Measurements from ENCODE around the gene PAH. TPM values are rescaled to one million over a fixed set of nuclear protein-coding genes. Genes with fewer than 3 reads are reported as not detected.

PAH gene
- total and polyA plus RNA-seq, 2 donors (not counting 3 experiments of a cell fraction or from before 2014, with no cell fraction given): not detected

DNA sequence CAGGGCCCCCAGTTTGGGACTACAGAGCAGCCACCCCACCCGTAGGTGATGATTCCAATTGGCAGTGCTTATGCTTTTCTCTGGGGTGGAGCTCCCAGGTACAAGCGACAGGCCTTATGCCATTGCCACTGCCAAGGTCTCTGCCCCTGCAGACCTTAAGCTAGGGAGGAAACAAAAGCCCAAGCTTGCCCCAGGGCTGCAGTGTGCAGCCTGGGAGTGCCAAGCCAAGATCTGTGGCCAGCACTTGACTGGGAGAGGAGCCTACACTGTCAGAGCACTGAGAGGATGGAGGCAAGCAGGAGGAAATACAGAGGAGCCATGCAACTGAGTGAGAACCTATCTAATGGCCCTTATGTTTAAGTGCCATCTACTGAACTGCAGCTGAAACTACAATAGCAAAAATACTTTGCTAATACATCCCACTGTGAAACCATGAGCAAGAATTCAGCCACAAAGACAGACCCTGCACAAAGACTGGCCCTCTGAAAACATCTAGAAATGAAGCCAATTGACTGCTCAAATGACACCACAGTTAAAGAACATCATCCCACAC, 22.7 kb upstream of the PAH start:
- H3K4me3 ChIP-seq (replicated peaks in 1 of 3; ENCODE audit: insufficient read depth in 1 of 3, low read depth in 1 of 3, low read length in 3 of 3): no peak overlapping the region
- no peaks in the 10 kb centered on the region for H3K79me2 ChIP-seq (ENCODE audit: control insufficient read depth, insufficient read depth, low read length)
- no peak overlapping the region for H3K9ac ChIP-seq (replicated peaks; ENCODE audit: extremely low read depth, insufficient read depth, low read length)
- no peaks in the 10 kb centered on the region for H4K20me1 ChIP-seq (replicated peaks; ENCODE audit: control insufficient read depth, extremely low read depth, insufficient read depth, low read length)
- CTCF ChIA-PET: interaction anchor here (0.9 to 1.2 kb wide), 2 partner anchors 9 to 23 kb away, joined by 3 to 4 read pairs; no protein-coding TSS in a partner anchor
- no peak overlapping the region for H3K27ac ChIP-seq (ENCODE audit: insufficient read depth, low read depth, low read length)
- no peak overlapping the region for H3K4me2 ChIP-seq (ENCODE audit: insufficient read depth, low read length)
- H2AFZ ChIP-seq (ENCODE audit: low read depth, low read length): no peak overlapping the region
- no peaks in the 10 kb centered on the region for H3K27me3 ChIP-seq (ENCODE audit: control insufficient read depth in 2 of 2, insufficient read depth in 2 of 2, low read length in 2 of 2)
- BruUV-seq (replicated peaks): no TSS peak
- H3K9me1 ChIP-seq (replicated peaks; ENCODE audit: control insufficient read depth, extremely low read depth, insufficient read depth, low read length): no peaks in the 10 kb centered on the region
- no peak for TF ChIP-seq EZH2 (IDR thresholded peaks at IDR 0.05; ENCODE audit: borderline replicate concordance, low read depth, low read length, severe bottlenecking)
- TF ChIP-seq POLR2AphosphoS5 (IDR thresholded peaks at IDR 0.05; ENCODE audit: insufficient read depth, low read depth, low read length): no peak
- no peak for TF ChIP-seq FOS (IDR thresholded peaks at IDR 0.05; ENCODE audit: borderline replicate concordance, insufficient read depth, low read length)
- TF ChIP-seq, protein P1, sequence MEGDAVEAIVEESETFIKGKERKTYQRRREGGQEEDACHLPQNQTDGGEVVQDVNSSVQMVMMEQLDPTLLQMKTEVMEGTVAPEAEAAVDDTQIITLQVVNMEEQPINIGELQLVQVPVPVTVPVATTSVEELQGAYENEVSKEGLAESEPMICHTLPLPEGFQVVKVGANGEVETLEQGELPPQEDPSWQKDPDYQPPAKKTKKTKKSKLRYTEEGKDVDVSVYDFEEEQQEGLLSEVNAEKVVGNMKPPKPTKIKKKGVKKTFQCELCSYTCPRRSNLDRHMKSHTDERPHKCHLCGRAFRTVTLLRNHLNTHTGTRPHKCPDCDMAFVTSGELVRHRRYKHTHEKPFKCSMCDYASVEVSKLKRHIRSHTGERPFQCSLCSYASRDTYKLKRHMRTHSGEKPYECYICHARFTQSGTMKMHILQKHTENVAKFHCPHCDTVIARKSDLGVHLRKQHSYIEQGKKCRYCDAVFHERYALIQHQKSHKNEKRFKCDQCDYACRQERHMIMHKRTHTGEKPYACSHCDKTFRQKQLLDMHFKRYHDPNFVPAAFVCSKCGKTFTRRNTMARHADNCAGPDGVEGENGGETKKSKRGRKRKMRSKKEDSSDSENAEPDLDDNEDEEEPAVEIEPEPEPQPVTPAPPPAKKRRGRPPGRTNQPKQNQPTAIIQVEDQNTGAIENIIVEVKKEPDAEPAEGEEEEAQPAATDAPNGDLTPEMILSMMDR (IDR thresholded peaks at IDR 0.05; ENCODE audit: extremely low read depth in 1 of 2, insufficient read depth in 1 of 2, low read depth in 1 of 2, low read length in 2 of 2): no peak
- no peak for TF ChIP-seq POLR2A (IDR thresholded peaks at IDR 0.05; ENCODE audit: low read depth, low read length)
- no peak for TF ChIP-seq MYC (IDR thresholded peaks at IDR 0.05; ENCODE audit: low read depth, low read length)
- TF ChIP-seq, protein P2, sequence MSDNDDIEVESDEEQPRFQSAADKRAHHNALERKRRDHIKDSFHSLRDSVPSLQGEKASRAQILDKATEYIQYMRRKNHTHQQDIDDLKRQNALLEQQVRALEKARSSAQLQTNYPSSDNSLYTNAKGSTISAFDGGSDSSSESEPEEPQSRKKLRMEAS (IDR thresholded peaks at IDR 0.05; ENCODE audit: insufficient read depth, insufficient read length): no peak
- no peak for TF ChIP-seq JUN (IDR thresholded peaks at IDR 0.05; ENCODE audit: borderline replicate concordance, insufficient read depth, insufficient read length, low read depth)
- TF ChIP-seq GATA2 (IDR thresholded peaks at IDR 0.05; ENCODE audit: insufficient read depth, insufficient read length, low read depth, low read length): no peak
- H3K4me1 ChIP-seq (ENCODE audit: control insufficient read depth, extremely low read depth, insufficient read depth, low read length): no peaks in the 10 kb centered on the region
- H3K9me3 ChIP-seq (replicated peaks; ENCODE audit: control insufficient read depth, insufficient read depth, low read length): peaks cover 2% of the 10 kb centered on the region
- FAIRE-seq (no peak), DNase-seq (ENCODE audit: low read depth, low spot score) (no peak)
- POLR2A ChIA-PET: no interaction called here
- dilution Hi-C loops (cut with MboI; ENCODE audit: extremely low pct_ligation_motif_present, low sequenced_read_pairs): no loop called here
- H3K36me3 ChIP-seq (ENCODE audit: control insufficient read depth in 2 of 2, extremely low read depth in 1 of 2, insufficient read depth in 2 of 2, low read length in 2 of 2): no peaks in the 10 kb centered on the region
- intact Hi-C loops (cut with micrococcal nuclease): no loop called here

Measured in endothelial cell of umbilical vein (primary cell).